Measurements from ENCODE around the gene PMVK.

Gene PMVK

DNA sequence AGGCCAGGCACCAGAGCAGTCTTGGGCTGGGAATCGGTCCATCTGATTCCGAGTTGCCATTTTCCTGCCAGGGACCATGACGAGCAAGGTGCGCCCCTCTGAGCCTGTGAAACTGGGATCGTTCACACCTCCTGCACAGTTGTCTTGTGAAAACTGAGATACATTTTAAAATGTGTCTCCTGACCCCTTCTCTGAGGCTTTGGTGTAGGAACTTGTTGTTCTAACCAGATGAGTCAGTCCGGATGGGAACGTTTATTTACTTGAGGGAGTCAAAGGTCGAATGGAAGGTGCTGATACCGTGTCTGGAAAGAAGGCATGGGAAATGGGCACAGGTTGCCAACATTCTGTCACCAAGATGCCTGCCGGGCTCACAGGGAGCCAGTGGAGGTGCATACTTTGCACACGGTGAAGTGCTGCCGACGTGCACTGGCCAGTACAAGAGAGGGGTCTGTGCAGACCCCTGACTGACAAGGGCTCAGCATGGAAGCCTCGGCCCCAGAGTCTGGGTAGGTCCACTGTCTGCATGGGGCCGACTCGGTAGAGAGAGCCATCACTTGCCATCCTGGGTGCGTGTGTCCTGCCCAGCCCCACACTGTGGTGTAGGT lies 59.0 kb downstream of the PMVK start:
- no peak for DNase-seq

DNA sequence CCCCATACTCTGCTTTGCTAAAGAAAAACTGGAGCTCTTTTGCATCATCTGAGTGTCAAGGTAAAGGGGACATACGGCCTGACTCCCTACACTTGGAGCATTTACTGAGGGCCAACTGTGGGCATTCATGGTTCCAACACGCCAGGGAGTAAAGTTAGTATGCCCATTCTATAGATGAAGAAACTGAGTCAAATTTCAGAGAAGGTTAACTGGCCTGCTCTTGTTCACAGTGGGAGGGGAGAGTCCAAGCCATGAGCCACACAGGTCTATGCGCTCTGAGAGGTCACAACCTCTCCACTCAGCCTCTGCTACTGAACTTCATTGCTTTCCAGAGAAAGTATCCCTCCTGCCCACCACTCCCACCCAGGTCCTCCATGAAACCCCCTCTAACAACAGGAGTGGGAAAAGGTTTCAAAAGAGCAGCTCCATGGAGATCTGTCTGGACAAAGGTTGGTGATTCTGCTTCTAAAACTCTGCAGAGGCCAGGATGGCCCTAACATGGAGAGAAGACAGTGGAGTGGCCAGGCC lies 59.6 kb downstream of the PMVK start:
- no peak for DNase-seq

All from bone marrow (tissue), 2 donors.